ENCODE data around the gene ATP6V1G3.

ATP6V1G3 gene

GRCh38 chr1:198499588-198499987, 40.9 kb downstream of the ATP6V1G3 start:
- H3K4me3 ChIP-seq (ENCODE audit: insufficient read depth, low read length, poor library complexity, severe bottlenecking), result no peak overlapping the region
- H3K9me2 ChIP-seq (replicated peaks; ENCODE audit: insufficient read depth, low read length), result no peaks in the 10 kb centered on the region
- no peak overlapping the region for H2AFZ ChIP-seq (ENCODE audit: low read depth, low read length, severe bottlenecking)
- H3K9me3 ChIP-seq (ENCODE audit: insufficient read depth, low read length), result no peaks in the 10 kb centered on the region
- no peak overlapping the region for H3K4me2 ChIP-seq (ENCODE audit: low read depth, low read length, poor library complexity, severe bottlenecking)
- H3K79me2 ChIP-seq (ENCODE audit: insufficient read depth, low read length), result no peaks in the 10 kb centered on the region
- H3K9ac ChIP-seq (ENCODE audit: low read length), result no peak overlapping the region
- H4K20me1 ChIP-seq (ENCODE audit: low read depth, low read length), result no peaks in the 10 kb centered on the region
- no peaks in the 10 kb centered on the region for H3K36me3 ChIP-seq (ENCODE audit: low read length)
- no peaks in the 10 kb centered on the region for H3F3A ChIP-seq (ENCODE audit: insufficient read depth)
- no peak for TF ChIP-seq EZH2phosphoT487 (conservative IDR thresholded peaks at IDR 0.05; ENCODE audit: low read length)
- TF ChIP-seq, protein P1, sequence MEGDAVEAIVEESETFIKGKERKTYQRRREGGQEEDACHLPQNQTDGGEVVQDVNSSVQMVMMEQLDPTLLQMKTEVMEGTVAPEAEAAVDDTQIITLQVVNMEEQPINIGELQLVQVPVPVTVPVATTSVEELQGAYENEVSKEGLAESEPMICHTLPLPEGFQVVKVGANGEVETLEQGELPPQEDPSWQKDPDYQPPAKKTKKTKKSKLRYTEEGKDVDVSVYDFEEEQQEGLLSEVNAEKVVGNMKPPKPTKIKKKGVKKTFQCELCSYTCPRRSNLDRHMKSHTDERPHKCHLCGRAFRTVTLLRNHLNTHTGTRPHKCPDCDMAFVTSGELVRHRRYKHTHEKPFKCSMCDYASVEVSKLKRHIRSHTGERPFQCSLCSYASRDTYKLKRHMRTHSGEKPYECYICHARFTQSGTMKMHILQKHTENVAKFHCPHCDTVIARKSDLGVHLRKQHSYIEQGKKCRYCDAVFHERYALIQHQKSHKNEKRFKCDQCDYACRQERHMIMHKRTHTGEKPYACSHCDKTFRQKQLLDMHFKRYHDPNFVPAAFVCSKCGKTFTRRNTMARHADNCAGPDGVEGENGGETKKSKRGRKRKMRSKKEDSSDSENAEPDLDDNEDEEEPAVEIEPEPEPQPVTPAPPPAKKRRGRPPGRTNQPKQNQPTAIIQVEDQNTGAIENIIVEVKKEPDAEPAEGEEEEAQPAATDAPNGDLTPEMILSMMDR (IDR thresholded peaks at IDR 0.05; ENCODE audit: insufficient read depth, low read length, poor library complexity, severe bottlenecking), result no peak
- H3K27me3 ChIP-seq (ENCODE audit: low read length), result no peaks in the 10 kb centered on the region
- H3K27ac ChIP-seq (ENCODE audit: low read depth, low read length), result no peak overlapping the region

GRCh38 chr1:198498881-198499280, 41.6 kb downstream of the ATP6V1G3 start:
- Histone ChIP-seq H2AFZ (ENCODE audit: low read depth, low read length, severe bottlenecking) (no peak overlapping the region), H3K9me2 (replicated peaks; ENCODE audit: insufficient read depth, low read length) (no peaks in the 10 kb centered on the region), H3K4me3 (ENCODE audit: insufficient read depth, low read length, poor library complexity, severe bottlenecking) (no peak overlapping the region), H3F3A (ENCODE audit: insufficient read depth) (no peaks in the 10 kb centered on the region), H3K36me3 (ENCODE audit: low read length) (no peaks in the 10 kb centered on the region), H3K27me3 (ENCODE audit: low read length) (no peaks in the 10 kb centered on the region), H3K27ac (ENCODE audit: low read depth, low read length) (no peak overlapping the region), H3K9me3 (ENCODE audit: insufficient read depth, low read length) (no peaks in the 10 kb centered on the region), H3K79me2 (ENCODE audit: insufficient read depth, low read length) (no peaks in the 10 kb centered on the region), H3K9ac (ENCODE audit: low read length) (no peak overlapping the region), H4K20me1 (ENCODE audit: low read depth, low read length) (no peaks in the 10 kb centered on the region), H3K4me2 (ENCODE audit: low read depth, low read length, poor library complexity, severe bottlenecking) (no peak overlapping the region)
- TF ChIP-seq EZH2phosphoT487 (conservative IDR thresholded peaks at IDR 0.05; ENCODE audit: low read length), result no peak

- H3K36me3 ChIP-seq (ENCODE audit: low read length), result no peaks in the 10 kb centered on the region
- H3K4me3 ChIP-seq (ENCODE audit: insufficient read depth, low read length, poor library complexity, severe bottlenecking), result no peak overlapping the region
- no peak overlapping the region for H2AFZ ChIP-seq (ENCODE audit: low read depth, low read length, severe bottlenecking)
- H4K20me1 ChIP-seq (ENCODE audit: low read depth, low read length), result no peaks in the 10 kb centered on the region
- no peaks in the 10 kb centered on the region for H3K79me2 ChIP-seq (ENCODE audit: insufficient read depth, low read length)
- H3F3A ChIP-seq (ENCODE audit: insufficient read depth), result no peaks in the 10 kb centered on the region
- no peaks in the 10 kb centered on the region for H3K9me3 ChIP-seq (ENCODE audit: insufficient read depth, low read length)
- no peak overlapping the region for H3K9ac ChIP-seq (ENCODE audit: low read length)
- TF ChIP-seq, protein P1 (IDR thresholded peaks at IDR 0.05; ENCODE audit: insufficient read depth, low read length, poor library complexity, severe bottlenecking), result no peak
- no peak for TF ChIP-seq EZH2phosphoT487 (conservative IDR thresholded peaks at IDR 0.05; ENCODE audit: low read length)
- no peak overlapping the region for H3K27ac ChIP-seq (ENCODE audit: low read depth, low read length)
- H3K4me2 ChIP-seq (ENCODE audit: low read depth, low read length, poor library complexity, severe bottlenecking), result no peak overlapping the region
- H3K27me3 ChIP-seq (ENCODE audit: low read length), result no peaks in the 10 kb centered on the region
- no peaks in the 10 kb centered on the region for H3K9me2 ChIP-seq (replicated peaks; ENCODE audit: insufficient read depth, low read length)
Observed at GRCh38 chr1:198498103-198498385, 42.4 kb downstream of the ATP6V1G3 start.

GRCh38 chr1:198497326-198498102, 43.0 kb downstream of the ATP6V1G3 start:
- Histone ChIP-seq H3K4me2 (ENCODE audit: low read depth, low read length, poor library complexity, severe bottlenecking) (no peak overlapping the region), H3K9me2 (replicated peaks; ENCODE audit: insufficient read depth, low read length) (no peaks in the 10 kb centered on the region), H3K9me3 (ENCODE audit: insufficient read depth, low read length) (no peaks in the 10 kb centered on the region), H3K79me2 (ENCODE audit: insufficient read depth, low read length) (no peaks in the 10 kb centered on the region), H4K20me1 (ENCODE audit: low read depth, low read length) (no peaks in the 10 kb centered on the region), H3K36me3 (ENCODE audit: low read length) (no peaks in the 10 kb centered on the region), H3K9ac (ENCODE audit: low read length) (no peak overlapping the region), H3F3A (ENCODE audit: insufficient read depth) (no peaks in the 10 kb centered on the region), H2AFZ (ENCODE audit: low read depth, low read length, severe bottlenecking) (no peak overlapping the region), H3K27ac (ENCODE audit: low read depth, low read length) (no peak overlapping the region), H3K27me3 (ENCODE audit: low read length) (no peaks in the 10 kb centered on the region), H3K4me3 (ENCODE audit: insufficient read depth, low read length, poor library complexity, severe bottlenecking) (no peak overlapping the region)
- TF ChIP-seq, protein P1 (IDR thresholded peaks at IDR 0.05; ENCODE audit: insufficient read depth, low read length, poor library complexity, severe bottlenecking), result no peak
- TF ChIP-seq EZH2phosphoT487 (conservative IDR thresholded peaks at IDR 0.05; ENCODE audit: low read length), result no peak

All from SU-DHL-6 (cell line).